Esophagus mucosa (tissue), 1 donor: ENCODE measurements around the gene FAM216A. TPM values are rescaled to one million over a fixed set of nuclear protein-coding genes. Genes with fewer than 3 reads are reported as not detected.

Experiments
- total RNA-seq: library from RNA; stranded (reverse); gene quantifications from one replicate; pipeline ENCODE4 v1.2.4, GENCODE V29; 2023
- donor health status: DM: yes; HTN: yes; CAD: no.

The FAM216A gene
- total RNA-seq, 1 donor from 2014 or later, result 2.2 TPM

Other genes starting within 250 kb of the FAM216A start
- 194 TPM for gene ATP2A2, start 187.6 kb upstream of the FAM216A start, total RNA-seq
- 57.9 TPM for gene ANAPC7, start 65.1 kb upstream of the FAM216A start, total RNA-seq
- 289 TPM for gene ARPC3, start 18.5 kb upstream of the FAM216A start, total RNA-seq
- 12.0 TPM for gene GPN3, start 588 bp upstream of the FAM216A start, total RNA-seq
- gene VPS29, start 33.3 kb downstream of the FAM216A start, total RNA-seq, result 99.6 TPM
- gene RAD9B, start 33.5 kb downstream of the FAM216A start, total RNA-seq, result 0.44 TPM
- gene PPTC7, start 114.5 kb downstream of the FAM216A start, total RNA-seq, result 14.4 TPM
- 13.0 TPM for gene TCTN1, start 145.3 kb downstream of the FAM216A start, total RNA-seq
- gene HVCN1, start 220.3 kb downstream of the FAM216A start, total RNA-seq, result 1.3 TPM